DND-41 (cell line): ENCODE results near the gene CMTM3.

ENCODE experiments used
- ATAC-seq: fragments of 200-7000 bp; cut with Tn5 transposase; 3 replicates; pipeline ENCODE4 v1.9.1; 2021; ENCODE audit warnings: low read depth; ENCODE audit not compliant: insufficient read depth
- DNase-seq: peaks from one replicate; pipeline ENCODE4 v3.0.0-alpha.2; 2020
- H2AFZ ChIP-seq: 2 replicates; pipeline ENCODE4 v1.6.0; 2012; ENCODE audit warnings: low read depth, low read length
- H3K27ac ChIP-seq: 2 replicates; pipeline ENCODE4 v1.5.1; 2012; ENCODE audit warnings: low read length, inconsistent platforms
- H3K27me3 ChIP-seq: fragments of 200-600 bp; sonication (generic); 2 replicates; pipeline ENCODE4 v1.6.0; 2012; ENCODE audit warnings: low read length, mild to moderate bottlenecking, inconsistent platforms; ENCODE audit not compliant: insufficient read depth, poor library complexity
- H3K36me3 ChIP-seq: 2 replicates; pipeline ENCODE4 v1.5.1; 2012; ENCODE audit warnings: low read length, inconsistent platforms; ENCODE audit not compliant: insufficient read depth
- H3K4me1 ChIP-seq: 2 replicates; pipeline ENCODE4 v1.5.1; 2012; ENCODE audit warnings: mild to moderate bottlenecking, low read length; ENCODE audit not compliant: insufficient read depth
- H3K4me2 ChIP-seq: 2 replicates; pipeline ENCODE4 v1.6.0; 2012; ENCODE audit warnings: mild to moderate bottlenecking, moderate library complexity, low read length, inconsistent platforms; ENCODE audit not compliant: insufficient read depth
- H3K4me3 ChIP-seq, 2 experiments: fragments of 200-600 bp in 1 of 2; shearing (Covaris generic) in 1 of 2; 2 replicates each; pipeline ENCODE4 v1.5.1; 2012 to 2016; ENCODE audit warnings: inconsistent platforms in 2 of 2, low read length in 2 of 2, mild to moderate bottlenecking in 2 of 2, low read depth in 1 of 2, moderate library complexity in 1 of 2
- H3K79me2 ChIP-seq: 2 replicates; pipeline ENCODE4 v1.6.0; 2012; ENCODE audit warnings: low read length, inconsistent platforms; ENCODE audit not compliant: insufficient read depth
- H3K9ac ChIP-seq: 2 replicates; pipeline ENCODE4 v1.6.0; 2012; ENCODE audit warnings: low read depth, mild to moderate bottlenecking, inconsistent platforms, low read length, moderate library complexity
- H3K9me3 ChIP-seq: 2 replicates; pipeline ENCODE4 v1.5.1; 2012; ENCODE audit warnings: low read length, moderate library complexity, mild to moderate bottlenecking, inconsistent platforms; ENCODE audit not compliant: insufficient read depth, severe bottlenecking
- H4K20me1 ChIP-seq: 2 replicates; pipeline ENCODE4 v1.6.0; 2012; ENCODE audit warnings: low read length; ENCODE audit not compliant: insufficient read depth
- EZH2 ChIP-seq: IDR thresholded peaks from 3 replicates; pipeline ENCODE4 v1.6.1; 2012; ENCODE audit warnings: borderline replicate concordance, low read depth, mild to moderate bottlenecking, moderate library complexity, low read length, inconsistent platforms; ENCODE audit not compliant: severe bottlenecking
- TF ChIP-seq, protein P1 (sequence below): IDR thresholded peaks from 2 replicates; pipeline ENCODE4 v1.5.1; 2012; ENCODE audit warnings: borderline replicate concordance, low read length, moderate library complexity, mild to moderate bottlenecking; ENCODE audit not compliant: poor library complexity, severe bottlenecking; ENCODE audit errors: extremely low read depth

Gene CMTM3

DNA sequence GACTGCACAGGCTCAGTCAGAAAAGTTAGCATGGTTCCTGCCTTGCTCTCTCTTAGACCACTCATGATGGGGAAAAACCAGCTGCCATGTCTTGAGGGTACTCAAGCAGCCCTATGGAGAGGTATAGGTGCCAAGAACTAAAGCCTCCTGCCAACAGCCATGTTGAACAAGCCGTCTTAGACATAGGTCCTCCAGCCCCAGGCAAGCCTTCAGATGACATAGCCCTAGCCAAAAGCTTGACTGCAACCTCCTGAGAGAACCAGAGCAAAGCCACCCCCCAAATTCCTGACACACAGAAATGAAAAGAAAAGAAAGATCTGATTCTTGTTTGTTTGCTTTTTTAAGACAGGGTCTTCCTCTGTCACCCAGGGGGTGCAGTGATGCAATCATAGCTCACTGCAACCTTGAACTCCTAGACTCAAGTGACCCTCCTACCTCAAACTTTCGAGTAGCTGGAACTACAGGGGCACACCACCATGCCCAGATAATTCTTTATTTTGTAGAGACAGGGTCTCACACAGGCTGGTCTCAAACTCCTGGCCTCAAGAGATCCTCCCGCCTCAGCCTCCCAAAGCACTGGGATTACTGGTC lies 36.3 kb downstream of the CMTM3 start:
- H3K27ac ChIP-seq = no peak overlapping the region
- H3K9ac ChIP-seq = no peak overlapping the region
- ATAC-seq = no peak
- no peaks in the 10 kb centered on the region for H3K79me2 ChIP-seq
- H2AFZ ChIP-seq = no peak overlapping the region
- no peaks in the 10 kb centered on the region for H3K4me1 ChIP-seq
- DNase-seq = no peak
- no peak for TF ChIP-seq EZH2
- TF ChIP-seq, protein P1, sequence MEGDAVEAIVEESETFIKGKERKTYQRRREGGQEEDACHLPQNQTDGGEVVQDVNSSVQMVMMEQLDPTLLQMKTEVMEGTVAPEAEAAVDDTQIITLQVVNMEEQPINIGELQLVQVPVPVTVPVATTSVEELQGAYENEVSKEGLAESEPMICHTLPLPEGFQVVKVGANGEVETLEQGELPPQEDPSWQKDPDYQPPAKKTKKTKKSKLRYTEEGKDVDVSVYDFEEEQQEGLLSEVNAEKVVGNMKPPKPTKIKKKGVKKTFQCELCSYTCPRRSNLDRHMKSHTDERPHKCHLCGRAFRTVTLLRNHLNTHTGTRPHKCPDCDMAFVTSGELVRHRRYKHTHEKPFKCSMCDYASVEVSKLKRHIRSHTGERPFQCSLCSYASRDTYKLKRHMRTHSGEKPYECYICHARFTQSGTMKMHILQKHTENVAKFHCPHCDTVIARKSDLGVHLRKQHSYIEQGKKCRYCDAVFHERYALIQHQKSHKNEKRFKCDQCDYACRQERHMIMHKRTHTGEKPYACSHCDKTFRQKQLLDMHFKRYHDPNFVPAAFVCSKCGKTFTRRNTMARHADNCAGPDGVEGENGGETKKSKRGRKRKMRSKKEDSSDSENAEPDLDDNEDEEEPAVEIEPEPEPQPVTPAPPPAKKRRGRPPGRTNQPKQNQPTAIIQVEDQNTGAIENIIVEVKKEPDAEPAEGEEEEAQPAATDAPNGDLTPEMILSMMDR = no peak
- no peaks in the 10 kb centered on the region for H3K9me3 ChIP-seq
- no peak overlapping the region for H3K4me2 ChIP-seq
- H3K27me3 ChIP-seq = no peaks in the 10 kb centered on the region
- H3K36me3 ChIP-seq = no peaks in the 10 kb centered on the region
- no peaks in the 10 kb centered on the region for H4K20me1 ChIP-seq
- H3K4me3 ChIP-seq = no peak overlapping the region

DNA sequence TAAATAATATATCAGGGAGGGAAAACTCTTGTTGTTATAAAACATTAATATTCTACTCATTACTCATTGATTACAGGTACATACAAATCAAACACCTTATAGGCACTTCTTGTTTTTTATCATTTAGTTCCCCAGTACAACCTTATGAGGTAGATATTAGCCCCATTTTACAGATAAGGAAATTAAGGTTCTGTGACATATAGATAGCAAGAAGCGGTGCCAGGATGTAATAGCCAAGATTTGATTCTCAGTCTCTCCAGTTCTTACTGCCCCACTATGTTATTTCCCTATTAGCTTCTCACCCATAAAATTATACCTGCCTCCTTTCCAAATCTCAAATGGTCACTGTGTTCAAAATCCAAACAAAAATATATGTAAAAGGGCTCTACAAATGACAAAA lies 36.9 kb downstream of the CMTM3 start:
- ATAC-seq (no peak), DNase-seq (no peak)
- H3K4me1 ChIP-seq = no peaks in the 10 kb centered on the region
- TF ChIP-seq, protein P1 = no peak
- H3K9ac ChIP-seq = no peak overlapping the region
- H4K20me1 ChIP-seq = no peaks in the 10 kb centered on the region
- H3K79me2 ChIP-seq = no peaks in the 10 kb centered on the region
- H3K27me3 ChIP-seq = no peaks in the 10 kb centered on the region
- no peaks in the 10 kb centered on the region for H3K36me3 ChIP-seq
- H2AFZ ChIP-seq = no peak overlapping the region
- H3K4me2 ChIP-seq = no peak overlapping the region
- no peak overlapping the region for H3K4me3 ChIP-seq
- no peaks in the 10 kb centered on the region for H3K9me3 ChIP-seq
- no peak overlapping the region for H3K27ac ChIP-seq

DNA sequence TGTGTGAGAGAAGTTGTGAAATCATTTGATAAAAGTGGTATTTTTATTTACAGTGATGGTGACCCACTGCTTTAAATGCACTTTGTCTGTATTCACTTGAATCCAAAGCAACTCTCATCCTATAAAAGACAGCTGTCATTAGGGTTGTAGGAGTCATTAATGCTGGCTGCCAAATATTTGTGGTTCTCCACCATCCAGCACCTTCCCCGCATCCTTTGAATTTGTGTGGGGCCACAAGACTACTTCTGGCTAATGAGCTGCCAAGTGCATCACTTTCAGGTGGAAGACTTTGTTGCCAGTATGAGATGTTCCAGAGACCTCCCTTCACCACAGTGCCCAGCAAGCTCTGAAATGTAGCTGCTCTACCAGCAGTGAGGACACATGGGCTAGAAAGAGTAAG lies 43.4 kb downstream of the CMTM3 start:
- H3K4me2 ChIP-seq = no peak overlapping the region
- ATAC-seq = no peak

DNA sequence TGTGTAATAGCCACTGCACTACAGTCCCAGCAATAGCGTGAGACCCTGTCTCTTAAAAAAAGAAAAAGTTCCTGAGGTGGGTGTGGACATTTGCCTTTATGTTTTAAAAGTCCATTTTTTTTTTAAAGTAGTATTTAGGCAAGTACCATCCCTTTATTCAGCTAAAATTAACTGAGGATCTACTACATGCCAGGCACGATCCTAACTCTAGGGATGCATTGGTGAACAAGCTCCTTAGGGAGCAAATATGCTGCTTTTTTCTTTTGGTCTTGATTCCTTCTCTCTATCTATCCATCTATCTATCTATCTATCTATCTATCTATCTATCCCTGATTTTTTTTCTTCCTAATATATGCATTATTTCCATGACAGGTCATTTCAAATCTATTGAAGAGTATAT lies 44.7 kb downstream of the CMTM3 start:
- H3K4me2 ChIP-seq = no peak overlapping the region
- no peaks in the 10 kb centered on the region for H3K36me3 ChIP-seq
- peaks cover 17% of the 10 kb centered on the region for H3K4me1 ChIP-seq
- TF ChIP-seq, protein P1 = no peak
- no peak for TF ChIP-seq EZH2
- no peak overlapping the region for H2AFZ ChIP-seq
- no peaks in the 10 kb centered on the region for H3K27me3 ChIP-seq
- DNase-seq (no peak), ATAC-seq (no peak)
- no peak overlapping the region for H3K27ac ChIP-seq
- no peak overlapping the region for H3K9ac ChIP-seq
- no peak overlapping the region for H3K4me3 ChIP-seq
- no peaks in the 10 kb centered on the region for H3K79me2 ChIP-seq
- no peaks in the 10 kb centered on the region for H4K20me1 ChIP-seq
- H3K9me3 ChIP-seq = no peaks in the 10 kb centered on the region

More for the DNA sequence above, 43.4 kb downstream of the CMTM3 start:
- H3K9me3 ChIP-seq = no peaks in the 10 kb centered on the region
- no peak overlapping the region for H2AFZ ChIP-seq
- H4K20me1 ChIP-seq = no peaks in the 10 kb centered on the region
- no peaks in the 10 kb centered on the region for H3K36me3 ChIP-seq
- H3K9ac ChIP-seq = no peak overlapping the region
- DNase-seq = no peak
- H3K27ac ChIP-seq = no peak overlapping the region
- no peaks in the 10 kb centered on the region for H3K27me3 ChIP-seq
- TF ChIP-seq EZH2 = no peak
- peaks cover 17% of the 10 kb centered on the region for H3K4me1 ChIP-seq
- no peaks in the 10 kb centered on the region for H3K79me2 ChIP-seq
- H3K4me3 ChIP-seq = no peak overlapping the region
